GM21723 (cell line): ENCODE data around the gene EGFL7.

Experiments
- ATAC-seq: cut with Tn5 transposase; IDR thresholded peaks from one replicate; pipeline ENCODE4 v1.9.1; 2021; ENCODE audit warnings: mild to moderate bottlenecking, moderate library complexity; ENCODE audit not compliant: unreplicated experiment

EGFL7 gene

DNA sequence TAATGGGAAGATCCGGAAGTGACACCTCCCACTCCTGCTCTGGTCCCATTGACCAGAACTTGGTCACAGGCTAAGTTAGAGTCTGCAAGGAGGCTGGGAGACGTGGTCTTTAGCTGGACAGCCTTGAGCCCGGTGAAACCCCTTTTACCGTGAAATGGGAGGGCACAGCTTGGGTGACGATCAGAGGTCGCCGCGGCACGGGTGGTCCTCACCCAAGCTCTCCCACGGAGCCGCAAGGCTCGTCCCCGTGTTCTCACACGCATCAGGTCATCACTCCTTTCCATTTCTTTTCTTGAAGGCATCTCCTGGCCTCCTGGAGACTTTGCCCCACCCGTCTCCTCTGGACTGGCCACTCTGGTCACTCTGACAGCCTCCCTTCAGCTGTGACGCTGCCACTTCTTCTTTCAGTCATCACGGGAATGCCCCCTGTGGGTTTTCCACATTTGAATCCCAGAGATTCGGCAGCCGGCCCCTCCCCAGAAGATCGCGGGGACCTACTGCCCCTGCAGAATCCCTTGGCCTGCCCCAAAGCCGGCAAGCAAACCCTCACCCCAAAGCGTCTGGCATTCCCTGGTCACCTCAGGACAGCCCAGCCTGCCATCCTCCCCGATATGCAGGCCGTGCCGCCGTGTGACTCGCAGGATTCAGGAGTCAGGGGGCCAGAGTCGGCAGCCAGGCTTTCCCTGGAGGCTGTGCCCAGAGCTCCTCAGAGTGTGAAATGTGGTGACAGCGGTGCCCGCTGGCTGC is 18.9 kb upstream of the EGFL7 start:
- no peak for ATAC-seq

DNA sequence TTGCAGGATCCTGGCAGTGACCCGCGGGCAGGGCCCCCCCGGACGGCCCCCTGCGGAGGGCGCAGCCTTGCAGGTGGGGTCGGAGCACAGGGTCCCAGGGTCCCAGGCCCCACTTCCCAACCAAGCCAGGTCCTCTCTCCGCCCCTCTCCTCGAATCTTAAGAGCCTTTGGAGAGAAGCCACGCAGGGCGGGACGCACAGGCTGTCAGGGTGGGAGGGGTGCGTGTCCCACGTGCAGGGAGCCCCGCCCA is 18.4 kb upstream of the EGFL7 start:
- ATAC-seq: no peak

DNA sequence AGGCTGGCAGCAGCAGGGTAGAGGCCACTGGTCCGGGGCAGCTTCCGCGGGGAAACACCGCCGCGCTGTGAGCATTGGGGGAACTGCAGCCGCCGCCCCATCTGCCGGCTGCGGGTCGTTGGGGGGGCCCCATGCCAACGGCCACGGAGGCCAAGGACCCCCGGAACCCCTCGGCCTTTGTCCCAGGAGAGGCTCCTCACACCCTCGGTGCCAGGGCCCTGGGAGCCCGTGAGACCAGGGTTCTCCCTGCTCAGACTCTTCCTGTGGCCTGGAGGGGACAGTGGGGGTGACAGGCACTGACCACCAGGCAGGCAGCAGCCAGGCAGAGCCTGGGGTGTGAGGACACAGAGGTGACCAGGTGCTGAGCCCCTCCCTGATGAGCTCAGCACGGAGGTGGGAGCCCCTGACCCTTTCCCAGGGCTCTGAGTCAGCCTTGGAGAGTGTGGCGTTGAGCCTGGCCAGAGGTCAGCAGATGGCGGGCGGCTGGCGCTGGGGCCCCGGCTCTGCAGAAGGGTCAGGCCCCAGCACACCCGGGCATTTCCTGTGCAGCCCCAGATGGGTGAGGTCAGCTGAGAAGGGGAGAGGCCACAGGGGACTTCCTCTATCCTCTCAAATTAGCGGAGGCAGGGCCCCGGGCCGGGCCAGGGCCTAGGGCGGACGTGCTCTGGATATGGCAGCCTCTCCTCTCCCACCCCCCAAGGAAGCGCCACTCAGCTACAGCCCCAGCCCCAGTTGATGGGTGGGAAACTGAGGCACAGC is 17.9 kb upstream of the EGFL7 start:
- ATAC-seq: no peak

- no peak for ATAC-seq
Observed at GRCh38 chr9:136645352-136645902, 17.3 kb upstream of the EGFL7 start.

DNA sequence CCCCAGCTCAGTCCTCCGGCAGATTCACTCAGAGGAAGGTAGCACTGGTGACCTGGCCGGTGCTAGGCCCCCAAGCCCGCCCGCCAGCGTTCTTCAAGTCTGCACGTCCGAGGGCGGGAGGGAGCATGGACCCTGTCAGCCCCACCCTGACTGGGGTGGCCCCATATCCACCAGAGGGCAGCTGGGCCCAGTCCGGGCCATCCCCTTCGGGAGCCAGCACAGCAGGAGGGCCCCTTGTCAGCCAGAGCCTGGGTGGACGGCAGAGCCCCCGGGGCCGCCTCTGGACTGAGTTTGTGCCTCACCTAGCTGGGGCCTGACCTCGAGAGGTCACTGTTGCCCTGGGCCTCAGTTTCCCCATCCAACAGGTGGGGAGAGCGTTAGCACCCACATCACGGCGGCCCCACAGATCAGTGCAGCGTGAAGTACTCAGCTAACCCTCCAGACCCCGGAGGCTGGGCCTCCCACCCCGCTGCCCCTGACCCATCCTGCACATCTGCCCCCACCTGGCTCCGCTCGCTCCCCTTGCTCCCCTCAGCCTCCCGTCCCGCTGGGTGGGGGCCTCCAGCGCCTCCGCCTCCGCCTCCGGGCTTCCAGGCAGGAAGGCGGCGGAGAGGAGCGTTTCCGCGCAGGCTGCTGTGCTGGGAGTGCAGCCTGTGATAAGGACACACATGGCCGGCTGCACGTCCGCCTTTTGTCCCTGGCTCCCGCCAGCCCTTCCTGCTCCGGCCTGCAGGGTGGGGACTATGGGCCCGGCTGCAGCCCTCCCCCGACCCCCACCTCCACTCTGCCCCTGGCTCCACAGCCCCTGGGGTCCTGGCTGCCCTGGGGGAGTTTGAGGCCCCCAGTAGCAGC is 16.6 kb upstream of the EGFL7 start:
- no peak for ATAC-seq

GRCh38 chr9:136646827-136647711 is 15.6 kb upstream of the EGFL7 start:
- ATAC-seq: no peak

- no peak for ATAC-seq
Observed at GRCh38 chr9:136648751-136649150, 14.0 kb upstream of the EGFL7 start.

- no peak for ATAC-seq
Observed at GRCh38 chr9:136650021-136650420, 12.7 kb upstream of the EGFL7 start.

DNA sequence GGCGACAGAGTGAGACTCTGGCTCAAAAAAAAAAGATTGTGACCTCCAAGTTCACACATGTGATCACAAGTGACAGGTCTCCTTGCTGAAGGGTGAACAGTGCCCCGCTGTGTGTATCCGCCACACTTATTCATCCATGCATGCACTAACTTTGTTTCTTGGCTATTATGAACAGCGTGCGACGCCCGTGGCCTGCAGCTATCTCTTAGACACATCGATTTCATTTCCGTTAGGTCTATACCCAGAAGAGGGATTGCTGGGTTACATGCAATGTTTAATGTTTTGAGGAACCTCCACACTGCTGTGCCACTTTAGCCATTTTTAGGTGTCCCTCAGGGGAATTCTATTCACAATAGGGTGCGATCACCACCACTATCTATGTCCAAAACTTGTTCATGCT is 12.1 kb upstream of the EGFL7 start:
- no peak for ATAC-seq

GRCh38 chr9:136651860-136652259 is 10.9 kb upstream of the EGFL7 start:
- no peak for ATAC-seq

- ATAC-seq: no peak
Observed at GRCh38 chr9:136653323-136654079, 9.2 kb upstream of the EGFL7 start.

- no peak for ATAC-seq
Observed at GRCh38 chr9:136654820-136655535, 7.7 kb upstream of the EGFL7 start.

GRCh38 chr9:136655536-136656182 is 7.1 kb upstream of the EGFL7 start:
- no peak for ATAC-seq

GRCh38 chr9:136656183-136656738 is 6.5 kb upstream of the EGFL7 start:
- ATAC-seq: no peak

GRCh38 chr9:136656795-136657611 is 5.7 kb upstream of the EGFL7 start:
- no peak for ATAC-seq

DNA sequence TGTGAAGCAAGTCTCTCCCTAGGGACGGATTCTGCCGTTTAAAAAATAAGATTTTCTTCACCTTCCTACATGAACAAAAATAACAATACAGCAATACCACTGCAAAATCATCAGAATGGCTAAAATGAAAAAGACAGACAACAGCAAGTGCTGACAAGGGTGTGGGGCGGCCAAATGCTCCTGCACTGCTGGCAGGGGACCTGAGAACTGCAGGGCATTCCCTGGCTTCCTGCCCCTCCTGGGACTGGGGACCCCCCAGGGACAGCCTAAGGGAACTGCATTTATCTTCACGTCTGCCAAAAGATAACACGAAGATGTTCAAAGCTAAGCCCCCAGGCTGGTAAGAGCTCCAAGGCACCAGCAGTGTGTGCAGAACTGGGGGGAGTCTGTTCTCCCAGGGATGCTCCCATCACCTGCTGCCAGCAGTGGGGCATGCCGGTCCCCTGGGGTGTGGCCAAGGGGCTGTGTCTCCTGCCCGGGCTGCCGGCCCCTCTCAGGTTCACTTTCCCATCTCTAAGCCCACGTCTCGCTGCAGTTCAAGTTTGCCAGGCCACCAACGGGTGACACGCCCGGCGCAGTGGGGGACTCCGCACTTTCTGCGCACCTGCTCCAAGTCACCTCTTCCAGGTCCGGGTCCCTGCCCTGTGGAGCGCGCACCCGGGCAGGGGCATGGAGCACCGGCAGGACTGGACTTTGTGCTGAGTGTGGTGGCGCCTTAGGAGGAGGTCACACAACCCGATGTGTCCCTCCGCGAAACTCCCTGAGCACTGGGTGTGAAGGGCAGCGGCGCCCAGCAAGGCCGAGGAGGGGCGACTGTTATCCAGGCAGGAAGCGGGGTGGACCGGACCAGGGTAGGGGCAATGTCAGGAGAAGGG is 4.5 kb upstream of the EGFL7 start:
- ATAC-seq: no peak
